GM20000 (cell line): ENCODE results near the gene RAB26.
"Not testable (repeated sequence)": the region's sequence is repeated elsewhere in the genome, so short reads cannot be mapped to it uniquely, and the experiment has no call there.

Experiments
- DNase-seq: peaks from one replicate; pipeline ENCODE4 v3.0.0; 2012; ENCODE audit warnings: low spot score
- CTCF ChIP-seq: IDR thresholded peaks from 2 replicates; pipeline ENCODE4 v1.5.1; 2012; ENCODE audit warnings: mild to moderate bottlenecking, control low read depth; ENCODE audit errors: extremely low read depth, missing control alignments

RAB26 gene

GRCh38 chr16:2127630-2128280 lies 20.7 kb upstream of the RAB26 start:
- DNase-seq: not testable (repeated sequence)

- not testable (repeated sequence) for DNase-seq
Observed at GRCh38 chr16:2129251-2129650, 19.2 kb upstream of the RAB26 start.

GRCh38 chr16:2129890-2130447 lies 18.5 kb upstream of the RAB26 start:
- DNase-seq: not testable (repeated sequence)

GRCh38 chr16:2133797-2134196 lies 14.6 kb upstream of the RAB26 start:
- DNase-seq: not testable (repeated sequence)

GRCh38 chr16:2135071-2135470 lies 13.4 kb upstream of the RAB26 start:
- DNase-seq: not testable (repeated sequence)

- DNase-seq: peak; percentile 45
Observed at GRCh38 chr16:2135770-2136490, 12.5 kb upstream of the RAB26 start, which contains the start of gene PKD1. Gene PKD1, minus strand, starts transcription at chr16:2135898. Its CDS starts 209 bp downstream, at chr16:2135689.

- no peak for DNase-seq
- TF ChIP-seq CTCF: no peak
Observed at GRCh38 chr16:2142942-2143877, 5.2 kb upstream of the RAB26 start.

GRCh38 chr16:2143878-2144485 lies 4.4 kb upstream of the RAB26 start:
- no peak for DNase-seq
- no peak for TF ChIP-seq CTCF

GRCh38 chr16:2145843-2146242 lies 2.6 kb upstream of the RAB26 start:
- DNase-seq: no peak
- no peak for TF ChIP-seq CTCF

GRCh38 chr16:2147378-2147777 lies 1.0 kb upstream of the RAB26 start:
- no peak for DNase-seq
- no peak for TF ChIP-seq CTCF
